ENCODE measurements around the gene TMX3. TPM values are rescaled to one million over a fixed set of nuclear protein-coding genes. Genes with fewer than 3 reads are reported as not detected.

The TMX3 gene
- total and polyA plus RNA-seq, 2 donors (not counting 1 experiment from before 2014, with no cell fraction given): 107 TPM

DNA sequence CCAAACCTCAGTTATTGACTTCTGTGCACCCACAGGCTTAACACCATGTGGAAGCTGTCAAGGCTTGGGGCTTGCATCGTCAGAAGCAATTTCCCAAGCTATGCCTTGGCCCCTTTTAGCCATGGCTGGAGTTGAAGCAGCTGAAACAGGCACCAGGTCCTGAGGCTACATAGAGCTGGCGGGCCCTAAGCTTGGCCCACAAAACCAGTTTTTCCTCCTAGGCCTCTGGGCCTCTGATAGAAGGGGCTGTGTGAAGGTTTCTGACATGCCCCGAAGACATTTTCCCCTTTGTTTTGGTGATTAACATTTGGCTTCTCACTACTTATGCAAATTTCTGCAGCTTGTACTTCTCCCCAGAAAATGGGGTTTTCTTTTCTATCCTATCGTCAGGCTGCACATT is 9.1 kb upstream of the TMX3 start:
- no peaks in the 10 kb centered on the region for H3K27me3 ChIP-seq (ENCODE audit: control insufficient read depth, insufficient read depth, low read length)
- H3K36me3 ChIP-seq (ENCODE audit: control insufficient read depth, insufficient read depth, low read length): no peaks in the 10 kb centered on the region
- H3K79me2 ChIP-seq (ENCODE audit: control insufficient read depth, insufficient read depth, low read length): no peaks in the 10 kb centered on the region
- no peak for DNase-seq (ENCODE audit: low read depth in 2 of 2)
- H3K27ac ChIP-seq (ENCODE audit: insufficient read depth, low read length): no peak overlapping the region
- H3K4me1 ChIP-seq (ENCODE audit: control insufficient read depth, extremely low read depth, insufficient read depth, low read length): no peaks in the 10 kb centered on the region
- H3K9me3 ChIP-seq (ENCODE audit: control insufficient read depth, insufficient read depth, low read depth, low read length): no peaks in the 10 kb centered on the region
- no peak overlapping the region for H2AFZ ChIP-seq (ENCODE audit: low read length)
- no peak overlapping the region for H3K4me3 ChIP-seq (replicated peaks in 1 of 4; ENCODE audit: control extremely low read depth in 1 of 4, insufficient read depth in 1 of 4, low read depth in 3 of 4, low read length in 4 of 4)
- H3K4me2 ChIP-seq (ENCODE audit: extremely low read depth, insufficient read depth, low read length): no peak overlapping the region
- no peak overlapping the region for H3K9ac ChIP-seq (ENCODE audit: insufficient read depth, low read length)
- TF ChIP-seq EZH2 (IDR thresholded peaks at IDR 0.05; ENCODE audit: low read length, missing control alignments): no peak
- TF ChIP-seq, protein P1, sequence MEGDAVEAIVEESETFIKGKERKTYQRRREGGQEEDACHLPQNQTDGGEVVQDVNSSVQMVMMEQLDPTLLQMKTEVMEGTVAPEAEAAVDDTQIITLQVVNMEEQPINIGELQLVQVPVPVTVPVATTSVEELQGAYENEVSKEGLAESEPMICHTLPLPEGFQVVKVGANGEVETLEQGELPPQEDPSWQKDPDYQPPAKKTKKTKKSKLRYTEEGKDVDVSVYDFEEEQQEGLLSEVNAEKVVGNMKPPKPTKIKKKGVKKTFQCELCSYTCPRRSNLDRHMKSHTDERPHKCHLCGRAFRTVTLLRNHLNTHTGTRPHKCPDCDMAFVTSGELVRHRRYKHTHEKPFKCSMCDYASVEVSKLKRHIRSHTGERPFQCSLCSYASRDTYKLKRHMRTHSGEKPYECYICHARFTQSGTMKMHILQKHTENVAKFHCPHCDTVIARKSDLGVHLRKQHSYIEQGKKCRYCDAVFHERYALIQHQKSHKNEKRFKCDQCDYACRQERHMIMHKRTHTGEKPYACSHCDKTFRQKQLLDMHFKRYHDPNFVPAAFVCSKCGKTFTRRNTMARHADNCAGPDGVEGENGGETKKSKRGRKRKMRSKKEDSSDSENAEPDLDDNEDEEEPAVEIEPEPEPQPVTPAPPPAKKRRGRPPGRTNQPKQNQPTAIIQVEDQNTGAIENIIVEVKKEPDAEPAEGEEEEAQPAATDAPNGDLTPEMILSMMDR (conservative IDR thresholded peaks at IDR 0.05 in 1 of 2, IDR thresholded peaks at IDR 0.05 in 1 of 2; ENCODE audit: low read depth in 1 of 2, low read length in 2 of 2): no peak
- H4K20me1 ChIP-seq (ENCODE audit: control insufficient read depth, extremely low read depth, insufficient read depth, low read length): no peaks in the 10 kb centered on the region

- H3K36me3 ChIP-seq (ENCODE audit: control insufficient read depth, insufficient read depth, low read length): no peaks in the 10 kb centered on the region
- H4K20me1 ChIP-seq (ENCODE audit: control insufficient read depth, extremely low read depth, insufficient read depth, low read length): no peaks in the 10 kb centered on the region
- no peak overlapping the region for H3K4me3 ChIP-seq (replicated peaks in 1 of 4; ENCODE audit: control extremely low read depth in 1 of 4, insufficient read depth in 1 of 4, low read depth in 3 of 4, low read length in 4 of 4)
- H3K9ac ChIP-seq (ENCODE audit: insufficient read depth, low read length): no peak overlapping the region
- TF ChIP-seq, protein P1 (conservative IDR thresholded peaks at IDR 0.05 in 1 of 2, IDR thresholded peaks at IDR 0.05 in 1 of 2; ENCODE audit: low read depth in 1 of 2, low read length in 2 of 2): no peak
- TF ChIP-seq EZH2 (IDR thresholded peaks at IDR 0.05; ENCODE audit: low read length, missing control alignments): no peak
- no peaks in the 10 kb centered on the region for H3K9me3 ChIP-seq (ENCODE audit: control insufficient read depth, insufficient read depth, low read depth, low read length)
- no peaks in the 10 kb centered on the region for H3K79me2 ChIP-seq (ENCODE audit: control insufficient read depth, insufficient read depth, low read length)
- DNase-seq (ENCODE audit: low read depth in 2 of 2): no peak
- no peak overlapping the region for H2AFZ ChIP-seq (ENCODE audit: low read length)
- H3K4me2 ChIP-seq (ENCODE audit: extremely low read depth, insufficient read depth, low read length): no peak overlapping the region
- H3K27ac ChIP-seq (ENCODE audit: insufficient read depth, low read length): no peak overlapping the region
- H3K4me1 ChIP-seq (ENCODE audit: control insufficient read depth, extremely low read depth, insufficient read depth, low read length): no peaks in the 10 kb centered on the region
- no peaks in the 10 kb centered on the region for H3K27me3 ChIP-seq (ENCODE audit: control insufficient read depth, insufficient read depth, low read length)
Observed at GRCh38 chr18:68723539-68723938, 8.6 kb upstream of the TMX3 start.

GRCh38 chr18:68722821-68723220 is 7.9 kb upstream of the TMX3 start:
- Histone ChIP-seq H3K36me3 (ENCODE audit: control insufficient read depth, insufficient read depth, low read length) (no peaks in the 10 kb centered on the region), H3K4me2 (ENCODE audit: extremely low read depth, insufficient read depth, low read length) (no peak overlapping the region), H3K4me3 (replicated peaks in 1 of 4; ENCODE audit: control extremely low read depth in 1 of 4, insufficient read depth in 1 of 4, low read depth in 3 of 4, low read length in 4 of 4) (no peak overlapping the region), H3K9ac (ENCODE audit: insufficient read depth, low read length) (no peak overlapping the region), H3K27ac (ENCODE audit: insufficient read depth, low read length) (no peak overlapping the region), H4K20me1 (ENCODE audit: control insufficient read depth, extremely low read depth, insufficient read depth, low read length) (no peaks in the 10 kb centered on the region), H3K27me3 (ENCODE audit: control insufficient read depth, insufficient read depth, low read length) (no peaks in the 10 kb centered on the region), H3K9me3 (ENCODE audit: control insufficient read depth, insufficient read depth, low read depth, low read length) (no peaks in the 10 kb centered on the region), H2AFZ (ENCODE audit: low read length) (peak overlapping the region; percentile 74), H3K79me2 (ENCODE audit: control insufficient read depth, insufficient read depth, low read length) (no peaks in the 10 kb centered on the region), H3K4me1 (ENCODE audit: control insufficient read depth, extremely low read depth, insufficient read depth, low read length) (no peaks in the 10 kb centered on the region)
- no peak for TF ChIP-seq EZH2 (IDR thresholded peaks at IDR 0.05; ENCODE audit: low read length, missing control alignments)
- TF ChIP-seq, protein P1 (conservative IDR thresholded peaks at IDR 0.05 in 1 of 2, IDR thresholded peaks at IDR 0.05 in 1 of 2; ENCODE audit: low read depth in 1 of 2, low read length in 2 of 2): no peak
- DNase-seq (ENCODE audit: low read depth in 2 of 2): no peak

All from fibroblast of lung (primary cell).